Erythroblast (primary cell): ENCODE results near the gene UBD.

Experiments
- GATA1 ChIP-seq: IDR thresholded peaks from 2 replicates; pipeline ENCODE4 v1.6.1; 2011; ENCODE audit warnings: low read depth, mild to moderate bottlenecking, control low read depth, low read length, moderate library complexity
- POLR2A ChIP-seq: IDR thresholded peaks from 2 replicates; pipeline ENCODE4 v1.6.1; 2011; ENCODE audit warnings: mild to moderate bottlenecking, low read length

DNA sequence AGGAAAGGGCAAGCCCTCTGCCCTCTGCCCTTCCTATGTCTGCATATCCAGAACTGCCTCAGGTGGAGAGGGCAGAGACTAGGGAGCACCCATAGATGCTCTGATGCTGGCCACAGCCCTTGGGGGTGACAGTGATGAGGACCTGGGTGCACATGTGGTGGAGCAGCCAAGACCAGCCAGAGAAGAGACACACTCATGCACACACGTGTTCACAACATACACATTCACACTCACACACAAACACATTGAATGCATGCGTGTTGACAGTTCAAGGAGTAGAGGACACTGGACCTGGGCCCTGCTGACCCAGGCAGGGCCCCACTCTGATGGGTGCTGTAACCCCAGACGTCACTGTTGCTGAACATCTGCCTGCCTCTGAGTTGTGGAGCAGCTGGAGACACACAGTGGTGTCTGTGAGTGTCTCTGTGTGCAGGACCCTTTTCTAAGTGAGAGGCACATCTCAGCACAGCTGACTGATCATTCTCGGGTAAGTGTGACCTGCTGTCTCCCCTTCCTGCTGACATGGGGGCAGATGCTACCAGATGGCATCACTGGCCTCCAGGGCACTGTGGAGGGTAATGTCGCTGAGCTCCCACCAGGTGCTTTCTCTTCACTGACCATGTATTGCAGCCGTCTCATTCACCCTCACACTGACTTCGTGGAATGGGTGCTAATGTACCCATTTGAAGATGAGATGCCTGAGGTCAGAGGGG lies 41.6 kb downstream of the UBD start:
- TF ChIP-seq POLR2A (no peak), GATA1 (no peak)
